Measurements from ENCODE around the gene GRK1. TPM values are rescaled to one million over a fixed set of nuclear protein-coding genes. Genes with fewer than 3 reads are reported as not detected.

The GRK1 gene
- total and polyA plus RNA-seq, 2 of the 4 experiments (the other 2 are of a cell fraction): not detected

DNA sequence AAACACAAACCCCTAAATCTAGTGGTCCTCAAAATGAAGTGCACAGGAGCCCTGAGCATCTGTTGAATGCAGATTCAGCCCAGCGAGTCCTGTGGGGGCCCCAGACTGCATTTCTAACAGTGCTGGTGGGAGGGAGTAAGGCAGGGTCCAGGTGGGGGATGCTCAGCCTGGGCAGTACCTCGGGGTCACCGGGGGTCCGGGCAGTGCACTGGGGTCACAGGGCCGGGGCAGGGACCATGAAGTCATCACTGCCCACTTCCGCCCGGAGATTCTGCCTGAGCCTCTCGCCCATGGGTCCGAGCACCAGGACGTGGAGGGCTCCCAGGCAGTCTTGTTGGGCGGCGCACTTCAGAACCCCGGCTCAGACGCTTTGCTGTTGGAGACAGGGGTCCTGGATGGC lies 8.2 kb upstream of the GRK1 start:
- H3K14ac ChIP-seq (replicated peaks; ENCODE audit: low read depth, low read length): no peak overlapping the region
- no peak overlapping the region for H3K4ac ChIP-seq (ENCODE audit: low read depth, low read length)
- H4K91ac ChIP-seq (ENCODE audit: insufficient read depth, low read depth, low read length): no peak overlapping the region
- H4K5ac ChIP-seq (ENCODE audit: low read depth, low read length): no peak overlapping the region
- no peak for TF ChIP-seq USF2 (IDR thresholded peaks at IDR 0.05; ENCODE audit: low read depth, low read length)
- TF ChIP-seq, protein P1, sequence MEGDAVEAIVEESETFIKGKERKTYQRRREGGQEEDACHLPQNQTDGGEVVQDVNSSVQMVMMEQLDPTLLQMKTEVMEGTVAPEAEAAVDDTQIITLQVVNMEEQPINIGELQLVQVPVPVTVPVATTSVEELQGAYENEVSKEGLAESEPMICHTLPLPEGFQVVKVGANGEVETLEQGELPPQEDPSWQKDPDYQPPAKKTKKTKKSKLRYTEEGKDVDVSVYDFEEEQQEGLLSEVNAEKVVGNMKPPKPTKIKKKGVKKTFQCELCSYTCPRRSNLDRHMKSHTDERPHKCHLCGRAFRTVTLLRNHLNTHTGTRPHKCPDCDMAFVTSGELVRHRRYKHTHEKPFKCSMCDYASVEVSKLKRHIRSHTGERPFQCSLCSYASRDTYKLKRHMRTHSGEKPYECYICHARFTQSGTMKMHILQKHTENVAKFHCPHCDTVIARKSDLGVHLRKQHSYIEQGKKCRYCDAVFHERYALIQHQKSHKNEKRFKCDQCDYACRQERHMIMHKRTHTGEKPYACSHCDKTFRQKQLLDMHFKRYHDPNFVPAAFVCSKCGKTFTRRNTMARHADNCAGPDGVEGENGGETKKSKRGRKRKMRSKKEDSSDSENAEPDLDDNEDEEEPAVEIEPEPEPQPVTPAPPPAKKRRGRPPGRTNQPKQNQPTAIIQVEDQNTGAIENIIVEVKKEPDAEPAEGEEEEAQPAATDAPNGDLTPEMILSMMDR (conservative IDR thresholded peaks at IDR 0.05; ENCODE audit: low read depth, low read length): no peak
- no peak overlapping the region for H2BK5ac ChIP-seq (ENCODE audit: low read depth, low read length, poor library complexity, severe bottlenecking)
- dilution Hi-C loops (cut with HindIII; ENCODE audit: low sequenced_read_pairs, unreplicated experiment) (no loop called here), in situ Hi-C loops (cut with MboI; ENCODE audit: low sequenced_read_pairs) (no loop called here), intact Hi-C loops (cut with micrococcal nuclease) (no loop called here)
- POLR2A ChIA-PET (ENCODE audit: unreplicated experiment): no interaction called here
- no peak overlapping the region for H2AK5ac ChIP-seq (ENCODE audit: low read depth, low read length)
- H3K9me3 ChIP-seq (ENCODE audit: control insufficient read depth, insufficient read depth, low read length): peaks cover 3% of the 10 kb centered on the region
- H3K9ac ChIP-seq (ENCODE audit: low read depth, low read length): no peak overlapping the region
- H2BK15ac ChIP-seq (ENCODE audit: low read depth, low read length): no peak overlapping the region
- H3K27ac ChIP-seq (ENCODE audit: insufficient read depth, low read length): no peak overlapping the region
- H3K56ac ChIP-seq (ENCODE audit: extremely low read depth, insufficient read depth, low read length): no peak overlapping the region
- no peaks in the 10 kb centered on the region for H4K20me1 ChIP-seq (ENCODE audit: insufficient read depth, low read length)
- H2BK20ac ChIP-seq (ENCODE audit: low read depth, low read length): no peak overlapping the region
- no peak overlapping the region for H4K8ac ChIP-seq (ENCODE audit: low read depth in 2 of 2, low read length in 2 of 2)
- CTCF ChIA-PET: no interaction called here
- ATAC-seq (ENCODE audit: low read depth) (no peak), DNase-seq (no peak)
- H3K36me3 ChIP-seq (ENCODE audit: control insufficient read depth, insufficient read depth, low read length): no peaks in the 10 kb centered on the region
- H3K4me3 ChIP-seq (ENCODE audit: insufficient read depth, low read depth, low read length): no peak overlapping the region
- no peaks in the 10 kb centered on the region for H3K4me1 ChIP-seq (ENCODE audit: control insufficient read depth, insufficient read depth, low read length)
- H3K18ac ChIP-seq (ENCODE audit: low read depth, low read length): no peak overlapping the region
- no peaks in the 10 kb centered on the region for H3K79me1 ChIP-seq (ENCODE audit: low read depth in 1 of 2, low read length in 2 of 2)
- H3K23ac ChIP-seq (ENCODE audit: low read depth, low read length): no peak overlapping the region
- peaks cover 3% of the 10 kb centered on the region; the same call in 1 of the 2 replicates for H3K27me3 ChIP-seq (ENCODE audit: control insufficient read depth, insufficient read depth, low read length)
- BruUV-seq (replicated peaks): no TSS peak
- no peak overlapping the region for H2BK120ac ChIP-seq (ENCODE audit: low read depth, low read length)
- 93% methylated on average over 3 of the region's 14 CpGs; no CpG with 5 or more reads in 1 of the 2 experiments for WGBS, 2 experiments (ENCODE audit: extremely low coverage in 2 of 2, insufficient read length in 1 of 2)
- H3K9me1 ChIP-seq (ENCODE audit: insufficient read depth, low read length): no peaks in the 10 kb centered on the region
- H2AFZ ChIP-seq (replicated peaks; ENCODE audit: low read length, poor library complexity): no peak overlapping the region
- no peak overlapping the region for H2AK9ac ChIP-seq (replicated peaks; ENCODE audit: low read depth, low read length, poor library complexity)
- no peak overlapping the region for H3K4me2 ChIP-seq (ENCODE audit: low read depth, low read length)

Data from IMR-90 (cell line).